ENCODE results near the gene PIGT.

Gene PIGT

GRCh38 chr20:45423700-45424099 lies 7.8 kb downstream of the PIGT start:
- no peaks in the 10 kb centered on the region for H3K27me3 ChIP-seq
- peaks cover 87% of the 10 kb centered on the region for H3K36me3 ChIP-seq
- H3K9me3 ChIP-seq: no peaks in the 10 kb centered on the region
- no peak for TF ChIP-seq Cebpa-rat (IDR thresholded peaks at IDR 0.05)
- H4K20me1 ChIP-seq: peaks cover 10% of the 10 kb centered on the region
- H3K9ac ChIP-seq: no peak overlapping the region
- no peak overlapping the region for H3K4me3 ChIP-seq
- H3K4me1 ChIP-seq: no peaks in the 10 kb centered on the region
- H3K27ac ChIP-seq: no peak overlapping the region
- no peak overlapping the region for H3K4me2 ChIP-seq

- H3K27ac ChIP-seq: no peak overlapping the region
- H3K9me3 ChIP-seq: no peaks in the 10 kb centered on the region
- peaks cover 69% of the 10 kb centered on the region for H3K36me3 ChIP-seq
- no peak overlapping the region for H3K9ac ChIP-seq
- H3K27me3 ChIP-seq: no peaks in the 10 kb centered on the region
- no peak overlapping the region for H3K4me2 ChIP-seq
- no peak for TF ChIP-seq Cebpa-rat (IDR thresholded peaks at IDR 0.05)
- H3K4me3 ChIP-seq: no peak overlapping the region
- H4K20me1 ChIP-seq: no peaks in the 10 kb centered on the region
- H3K4me1 ChIP-seq: no peaks in the 10 kb centered on the region
Measured at GRCh38 chr20:45425561-45425960, 9.6 kb downstream of the PIGT start.

- H3K4me3 ChIP-seq: no peak overlapping the region
- no peak overlapping the region for H3K27ac ChIP-seq
- H3K9me3 ChIP-seq: no peaks in the 10 kb centered on the region
- no peak overlapping the region for H3K4me2 ChIP-seq
- H4K20me1 ChIP-seq: no peaks in the 10 kb centered on the region
- no peaks in the 10 kb centered on the region for H3K27me3 ChIP-seq
- H3K9ac ChIP-seq: no peak overlapping the region
- no peak for TF ChIP-seq Cebpa-rat (IDR thresholded peaks at IDR 0.05)
- peaks cover 60% of the 10 kb centered on the region for H3K36me3 ChIP-seq
- peaks cover 4% of the 10 kb centered on the region for H3K4me1 ChIP-seq
Measured at GRCh38 chr20:45426320-45427016, 10.5 kb downstream of the PIGT start.

- Histone ChIP-seq H3K4me1 (peaks cover 14% of the 10 kb centered on the region), H3K27me3 (no peaks in the 10 kb centered on the region), H3K4me3 (no peak overlapping the region), H4K20me1 (no peaks in the 10 kb centered on the region), H3K4me2 (no peak overlapping the region), H3K9me3 (no peaks in the 10 kb centered on the region), H3K27ac (no peak overlapping the region), H3K9ac (no peak overlapping the region), H3K36me3 (peaks cover 50% of the 10 kb centered on the region)
- TF ChIP-seq Cebpa-rat (IDR thresholded peaks at IDR 0.05): no peak
Measured at GRCh38 chr20:45427236-45428149, 11.6 kb downstream of the PIGT start.

- H3K4me1 ChIP-seq: peaks cover 28% of the 10 kb centered on the region
- no peak overlapping the region for H3K9ac ChIP-seq
- no peaks in the 10 kb centered on the region for H3K9me3 ChIP-seq
- H3K27ac ChIP-seq: no peak overlapping the region
- H3K36me3 ChIP-seq: peaks cover 28% of the 10 kb centered on the region
- H4K20me1 ChIP-seq: no peaks in the 10 kb centered on the region
- no peaks in the 10 kb centered on the region for H3K27me3 ChIP-seq
- no peak overlapping the region for H3K4me3 ChIP-seq
- H3K4me2 ChIP-seq: no peak overlapping the region
- no peak for TF ChIP-seq Cebpa-rat (IDR thresholded peaks at IDR 0.05)
Measured at GRCh38 chr20:45429618-45430017, 13.7 kb downstream of the PIGT start.

GRCh38 chr20:45432294-45432693 lies 16.4 kb downstream of the PIGT start:
- peak overlapping the region; percentile 69 for H3K4me2 ChIP-seq
- peaks cover 4% of the 10 kb centered on the region; the same call in 1 of the 2 replicates for H3K36me3 ChIP-seq
- no peak overlapping the region for H3K9ac ChIP-seq
- H3K27me3 ChIP-seq: no peaks in the 10 kb centered on the region
- no peaks in the 10 kb centered on the region for H4K20me1 ChIP-seq
- peaks cover 36% of the 10 kb centered on the region for H3K4me1 ChIP-seq
- no peak for TF ChIP-seq Cebpa-rat (IDR thresholded peaks at IDR 0.05)
- no peaks in the 10 kb centered on the region for H3K9me3 ChIP-seq
- peak overlapping the region; percentile 64 for H3K27ac ChIP-seq
- no peak overlapping the region for H3K4me3 ChIP-seq

GRCh38 chr20:45433316-45433715 lies 17.4 kb downstream of the PIGT start:
- Histone ChIP-seq H3K4me2 (peak overlapping the region; percentile 69), H3K4me1 (peaks cover 36% of the 10 kb centered on the region), H3K36me3 (no peaks in the 10 kb centered on the region; the same call in 1 of the 2 replicates), H3K4me3 (no peak overlapping the region), H3K27me3 (no peaks in the 10 kb centered on the region), H3K27ac (no peak overlapping the region; the same call in 1 of the 2 replicates), H3K9ac (no peak overlapping the region), H4K20me1 (no peaks in the 10 kb centered on the region), H3K9me3 (no peaks in the 10 kb centered on the region)
- no peak for TF ChIP-seq Cebpa-rat (IDR thresholded peaks at IDR 0.05)

- H3K4me3 ChIP-seq: no peak overlapping the region
- no peak for TF ChIP-seq Cebpa-rat (IDR thresholded peaks at IDR 0.05)
Measured at GRCh38 chr20:45433976-45434375, 18.0 kb downstream of the PIGT start.

GRCh38 chr20:45436732-45437485 lies 21.0 kb downstream of the PIGT start:
- peaks cover 37% of the 10 kb centered on the region for H3K4me1 ChIP-seq
- no peaks in the 10 kb centered on the region for H4K20me1 ChIP-seq
- peak overlapping the region; percentile 65; the same call in 1 of the 2 replicates for H3K27ac ChIP-seq
- no peaks in the 10 kb centered on the region for H3K27me3 ChIP-seq
- peak overlapping the region; percentile 77 for H3K9ac ChIP-seq
- peak overlapping the region; percentile 68 for H3K4me3 ChIP-seq
- H3K4me2 ChIP-seq: peak overlapping the region; percentile 94
- TF ChIP-seq Cebpa-rat (IDR thresholded peaks at IDR 0.05): no peak
- H3K36me3 ChIP-seq: no peaks in the 10 kb centered on the region
- no peaks in the 10 kb centered on the region for H3K9me3 ChIP-seq

More at GRCh38 chr20:45433976-45434375, 18.0 kb downstream of the PIGT start:
- no peak overlapping the region for H3K27ac ChIP-seq
- no peaks in the 10 kb centered on the region for H3K27me3 ChIP-seq
- H3K36me3 ChIP-seq: no peaks in the 10 kb centered on the region; the same call in 1 of the 2 replicates
- H3K9ac ChIP-seq: no peak overlapping the region
- H3K4me2 ChIP-seq: no peak overlapping the region
- no peaks in the 10 kb centered on the region for H3K9me3 ChIP-seq
- no peaks in the 10 kb centered on the region for H4K20me1 ChIP-seq
- H3K4me1 ChIP-seq: peaks cover 36% of the 10 kb centered on the region

Measured in BLaER1 (cell line).